HepG2 (cell line): ENCODE results near the gene ERCC6L2. TPM values are rescaled to one million over a fixed set of nuclear protein-coding genes. Genes with fewer than 3 reads are reported as not detected.

ENCODE experiments used
- ARHGAP35 ChIP-seq: sonication (generic); formaldehyde crosslinking; IDR thresholded peaks from 2 replicates; pipeline ENCODE4 v1.9.0; 2022; ENCODE audit warnings: mild to moderate bottlenecking, inconsistent platforms, moderate library complexity, missing genetic modification reagents, borderline replicate concordance
- ARID2 ChIP-seq: sonication (generic); formaldehyde crosslinking; IDR thresholded peaks from 2 replicates; pipeline ENCODE4 v1.8.1; 2022; ENCODE audit warnings: mild to moderate bottlenecking, missing genetic modification reagents, borderline replicate concordance
- KAT8 ChIP-seq: IDR thresholded peaks from 2 replicates; pipeline ENCODE4 v1.6.1; 2016; ENCODE audit warnings: missing genetic modification reagents, missing compliant biosample characterization
- MIER3 ChIP-seq: IDR thresholded peaks from 2 replicates; pipeline ENCODE4 v1.6.1; 2016; ENCODE audit warnings: missing compliant biosample characterization, borderline replicate concordance
- NR2F1 ChIP-seq, 2 experiments: fragments of 450-650 bp in 1 of 2; formaldehyde crosslinking in 1 of 2; IDR thresholded peaks; 2 replicates each; pipeline versions ENCODE4 v1.5.0 to v1.6.1; 2016 to 2020; ENCODE audit warnings: mild to moderate bottlenecking in 1 of 2, missing compliant biosample characterization in 1 of 2, missing genetic modification reagents in 1 of 2, moderate library complexity in 1 of 2
- PHB2 ChIP-seq: fragments of 450-650 bp; IDR thresholded peaks from 2 replicates; pipeline ENCODE4 v1.6.1; 2018; ENCODE audit not compliant: partially characterized antibody
- RFXAP ChIP-seq: sonication (generic); formaldehyde crosslinking; IDR thresholded peaks from 2 replicates; pipeline ENCODE4 v1.4.0; 2020; ENCODE audit warnings: missing genetic modification reagents, borderline replicate concordance
- RXRA ChIP-seq: sonication (generic); formaldehyde crosslinking; IDR thresholded peaks from 2 replicates; pipeline ENCODE4 v1.5.1; 2020; ENCODE audit warnings: missing genetic modification reagents
- ZBTB25 ChIP-seq: IDR thresholded peaks from 2 replicates; pipeline ENCODE4 v1.6.1; 2018; ENCODE audit warnings: missing genetic modification reagents
- ZBTB39 ChIP-seq: sonication (generic); formaldehyde crosslinking; IDR thresholded peaks from 2 replicates; pipeline ENCODE4 v1.5.0; 2020; ENCODE audit warnings: missing genetic modification reagents
- ZNF136 ChIP-seq: sonication (generic); formaldehyde crosslinking; IDR thresholded peaks from 2 replicates; pipeline ENCODE4 v1.8.1; 2022; ENCODE audit warnings: low read depth, mild to moderate bottlenecking, moderate library complexity, missing genetic modification reagents
- ZNF20 ChIP-seq: sonication (generic); formaldehyde crosslinking; IDR thresholded peaks from 2 replicates; pipeline ENCODE4 v1.4.0; 2020; ENCODE audit warnings: mild to moderate bottlenecking, moderate library complexity, missing genetic modification reagents
- ZNF407 ChIP-seq: sonication (generic); formaldehyde crosslinking; IDR thresholded peaks from one replicate; pipeline ENCODE4 v1.5.1; 2020; ENCODE audit warnings: mild to moderate bottlenecking, missing genetic modification reagents; ENCODE audit errors: not compliant biosample characterization
- ZSCAN30 ChIP-seq: sonication (generic); formaldehyde crosslinking; IDR thresholded peaks from 2 replicates; pipeline ENCODE4 v1.5.0; 2020; ENCODE audit warnings: mild to moderate bottlenecking, missing genetic modification reagents
- polyA plus RNA-seq, 8 experiments: library from polyadenylated mRNA; depleted of rRNA in 3 of 8; stranded (reverse) in 7 of 8; unstranded in 1 of 8; fragments of >200 nt; fragmentation: Illumina TruSeq in 4 of 8; extraction: Trizol in 4 of 8; gene quantifications; 2 replicates each; pipeline versions ENCODE4 v1.2.1 to v1.2.3, GENCODE V29; 2011 to 2016; ENCODE audit warnings: low read depth in 4 of 8, missing spikeins in 1 of 8, mixed read lengths in 1 of 8; ENCODE audit not compliant: insufficient read depth in 1 of 8
- total RNA-seq, 5 experiments: library from RNA; depleted of rRNA; stranded (reverse); fragments of >200 nt; fragmentation: Illumina TruSeq; extraction: Trizol; gene quantifications; 2 replicates each; pipeline ENCODE4 v1.2.3, GENCODE V29; 2016; ENCODE audit warnings: low read depth in 1 of 5
- TF ChIP-seq, protein P1 (sequence below): sonication (generic); formaldehyde crosslinking; IDR thresholded peaks from 2 replicates; pipeline ENCODE4 v1.5.1; 2020; ENCODE audit warnings: mild to moderate bottlenecking, missing genetic modification reagents

ERCC6L2 gene
- total and polyA plus RNA-seq, 2 of the 13 experiments (the other 11 are each of a cell fraction or from before 2014, with no cell fraction given) = 13.4 to 45.9 TPM

GRCh38 chr9:95923794-95924193, 48.3 kb downstream of the ERCC6L2 start (continued):
- no peak for TF ChIP-seq ZNF407
- TF ChIP-seq ZNF136 (CRISPR knock-in tag) = no peak
- TF ChIP-seq RXRA (CRISPR knock-in tag) = no peak; the same call in 1 of the 2 replicates
- TF ChIP-seq ZBTB39 (CRISPR knock-in tag) = no peak
- TF ChIP-seq, protein P1, sequence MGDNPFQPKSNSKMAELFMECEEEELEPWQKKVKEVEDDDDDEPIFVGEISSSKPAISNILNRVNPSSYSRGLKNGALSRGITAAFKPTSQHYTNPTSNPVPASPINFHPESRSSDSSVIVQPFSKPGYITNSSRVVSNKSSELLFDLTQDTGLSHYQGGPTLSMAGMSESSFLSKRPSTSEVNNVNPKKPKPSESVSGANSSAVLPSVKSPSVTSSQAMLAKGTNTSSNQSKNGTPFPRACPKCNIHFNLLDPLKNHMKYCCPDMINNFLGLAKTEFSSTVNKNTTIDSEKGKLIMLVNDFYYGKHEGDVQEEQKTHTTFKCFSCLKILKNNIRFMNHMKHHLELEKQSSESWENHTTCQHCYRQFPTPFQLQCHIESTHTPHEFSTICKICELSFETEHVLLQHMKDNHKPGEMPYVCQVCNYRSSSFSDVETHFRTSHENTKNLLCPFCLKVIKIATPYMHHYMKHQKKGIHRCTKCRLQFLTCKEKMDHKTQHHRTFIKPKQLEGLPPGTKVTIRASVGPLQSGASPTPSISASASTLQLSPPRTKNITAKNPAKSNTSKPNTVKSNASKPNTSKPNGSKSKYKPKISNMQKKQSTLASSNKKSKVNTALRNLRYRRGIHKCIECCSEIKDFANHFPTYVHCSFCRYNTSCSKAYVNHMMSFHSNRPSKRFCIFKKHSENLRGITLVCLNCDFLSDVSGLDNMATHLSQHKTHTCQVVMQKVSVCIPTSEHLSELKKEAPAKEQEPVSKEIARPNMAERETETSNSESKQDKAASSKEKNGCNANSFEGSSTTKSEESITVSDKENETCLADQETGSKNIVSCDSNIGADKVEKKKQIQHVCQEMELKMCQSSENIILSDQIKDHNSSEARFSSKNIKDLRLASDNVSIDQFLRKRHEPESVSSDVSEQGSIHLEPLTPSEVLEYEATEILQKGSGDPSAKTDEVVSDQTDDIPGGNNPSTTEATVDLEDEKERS (CRISPR knock-in tag) = no peak
- TF ChIP-seq RFXAP (CRISPR knock-in tag) = peak; percentile 63; the same call in 1 of the 2 replicates
- TF ChIP-seq ARID2 = no peak
- TF ChIP-seq PHB2 = no peak
- no peak for TF ChIP-seq ZSCAN30 (CRISPR knock-in tag)
- TF ChIP-seq KAT8 (CRISPR knock-in tag) = peak; percentile 51; the same call in 1 of the 2 replicates
- no peak for TF ChIP-seq ZNF20 (CRISPR knock-in tag)
- TF ChIP-seq NR2F1 (CRISPR knock-in tag; IDR thresholded peaks at IDR 0.05) = peak; percentile 69 to 70; a peak in 3 of 4 replicates
- TF ChIP-seq ZBTB25 (CRISPR knock-in tag) = no peak
- peak; percentile 51; the same call in 1 of the 2 replicates for TF ChIP-seq MIER3 (CRISPR knock-in tag)
- no peak for TF ChIP-seq ARHGAP35 (CRISPR knock-in tag)
